Astrocyte (in vitro differentiated cells and primary cell): Measurements from ENCODE around the gene PIGX. TPM values are rescaled to one million over a fixed set of nuclear protein-coding genes. Genes with fewer than 3 reads are reported as not detected.

Experiments used
- DNase-seq: peaks from one replicate; pipeline ENCODE4 v3.0.0-alpha.2; 2010; ENCODE audit warnings: low read depth
- FAIRE-seq: peaks from 2 replicates; lab custom pipeline; 2011; peaks lifted over from hg19 to GRCh38; lab: Jason Lieb, UNC
- H2AFZ ChIP-seq: 2 replicates; pipeline ENCODE4 v1.6.0; 2012; ENCODE audit warnings: low read depth, low read length, inconsistent platforms
- H3K27ac ChIP-seq: 2 replicates; pipeline ENCODE4 v1.5.1; 2011; ENCODE audit warnings: low read depth, low read length, inconsistent platforms
- H3K27me3 ChIP-seq: 2 replicates; pipeline ENCODE4 v1.6.0; 2011; ENCODE audit warnings: low read length, inconsistent platforms; ENCODE audit not compliant: insufficient read depth
- H3K36me3 ChIP-seq: 2 replicates; pipeline ENCODE4 v1.5.1; 2011; ENCODE audit warnings: low read length, inconsistent platforms; ENCODE audit not compliant: insufficient read depth
- H3K4me1 ChIP-seq: 2 replicates; pipeline ENCODE4 v1.5.1; 2011; ENCODE audit warnings: low read length, inconsistent platforms; ENCODE audit not compliant: insufficient read depth
- H3K4me2 ChIP-seq: 2 replicates; pipeline ENCODE4 v1.6.0; 2012; ENCODE audit warnings: low read length, inconsistent platforms
- H3K4me3 ChIP-seq: 2 replicates; pipeline ENCODE4 v1.5.1; 2011; ENCODE audit warnings: low read depth, mild to moderate bottlenecking, low read length, inconsistent platforms; ENCODE audit not compliant: insufficient read depth
- H3K79me2 ChIP-seq: 2 replicates; pipeline ENCODE4 v1.6.0; 2012; ENCODE audit warnings: mild to moderate bottlenecking, low read length, inconsistent platforms; ENCODE audit not compliant: insufficient read depth
- H3K9ac ChIP-seq: 2 replicates; pipeline ENCODE4 v1.6.0; 2012; ENCODE audit warnings: mild to moderate bottlenecking, low read length, inconsistent platforms
- H3K9me3 ChIP-seq: 2 replicates; pipeline ENCODE4 v1.5.1; 2012; ENCODE audit warnings: low read depth, mild to moderate bottlenecking, low read length, inconsistent platforms; ENCODE audit not compliant: insufficient read depth
- H4K20me1 ChIP-seq: 2 replicates; pipeline ENCODE4 v1.6.0; 2012; ENCODE audit warnings: low read length, inconsistent platforms; ENCODE audit not compliant: insufficient read depth
- H3K27ac Mint-ChIP-seq: one replicate; pipeline ENCODE4 v1.8.0; 2021; ENCODE audit warnings: mild to moderate bottlenecking, mixed read lengths; ENCODE audit not compliant: unreplicated experiment
- H3K27me3 Mint-ChIP-seq: one replicate; pipeline ENCODE4 v1.8.0; 2021; ENCODE audit warnings: low read depth, mixed read lengths; ENCODE audit not compliant: unreplicated experiment
- H3K36me3 Mint-ChIP-seq: one replicate; pipeline ENCODE4 v1.8.0; 2021; ENCODE audit warnings: low read depth, mixed read lengths; ENCODE audit not compliant: unreplicated experiment
- H3K4me1 Mint-ChIP-seq: one replicate; pipeline ENCODE4 v1.8.0; 2021; ENCODE audit warnings: low read depth, mixed read lengths; ENCODE audit not compliant: unreplicated experiment
- H3K4me3 Mint-ChIP-seq: one replicate; pipeline ENCODE4 v1.8.0; 2021; ENCODE audit warnings: mild to moderate bottlenecking, moderate library complexity, mixed read lengths; ENCODE audit not compliant: unreplicated experiment
- H3K9me3 Mint-ChIP-seq: one replicate; pipeline ENCODE4 v1.8.0; 2021; ENCODE audit warnings: mild to moderate bottlenecking, mixed read lengths; ENCODE audit not compliant: unreplicated experiment
- EZH2 ChIP-seq: IDR thresholded peaks from 2 replicates; pipeline ENCODE4 v1.6.1; 2012; ENCODE audit warnings: mild to moderate bottlenecking, low read length, inconsistent platforms; ENCODE audit not compliant: insufficient read depth
- total RNA-seq: library from RNA; stranded (reverse); gene quantifications from 2 replicates; pipeline ENCODE4 v1.2.1, GENCODE V29; 2021
- TF ChIP-seq, protein P1 (sequence below): IDR thresholded peaks from 2 replicates; pipeline ENCODE4 v1.5.1; 2011; ENCODE audit warnings: low read depth, mild to moderate bottlenecking, inconsistent platforms, low read length, moderate library complexity; ENCODE audit not compliant: insufficient read depth

The PIGX gene
- total RNA-seq, 1 donor from 2014 or later, result 13.9 TPM

GRCh38 chr3:196739671-196740480 lies 27.7 kb downstream of the PIGX start, which contains the start of gene PAK2:
TSS of gene PAK2 (plus strand) at chr3:196739857. CDS start at chr3:196782647, 42,790 bp downstream.
- FAIRE-seq (no peak), DNase-seq (peak; percentile 61)
- peaks cover 7% of the 10 kb centered on the region for H3K36me3 Mint-ChIP-seq
- H3K36me3 ChIP-seq, result no peaks in the 10 kb centered on the region
- no peaks in the 10 kb centered on the region for H3K27me3 Mint-ChIP-seq
- peak within 1 kb of the TSS; percentile 100 for H3K4me3 Mint-ChIP-seq
- H2AFZ ChIP-seq, result peak within 1 kb of the TSS; percentile 59
- H3K9me3 Mint-ChIP-seq, result no peaks in the 10 kb centered on the region
- H4K20me1 ChIP-seq, result peaks cover 41% of the 10 kb centered on the region
- H3K79me2 ChIP-seq, result peaks cover 52% of the 10 kb centered on the region
- H3K4me1 ChIP-seq, result peaks cover 8% of the 10 kb centered on the region
- peak within 1 kb of the TSS; percentile 83 for H3K4me2 ChIP-seq
- H3K9ac ChIP-seq, result peak within 1 kb of the TSS; percentile 98
- peak within 1 kb of the TSS; percentile 95 for H3K27ac ChIP-seq
- TF ChIP-seq EZH2, result no peak
- TF ChIP-seq, protein P1, sequence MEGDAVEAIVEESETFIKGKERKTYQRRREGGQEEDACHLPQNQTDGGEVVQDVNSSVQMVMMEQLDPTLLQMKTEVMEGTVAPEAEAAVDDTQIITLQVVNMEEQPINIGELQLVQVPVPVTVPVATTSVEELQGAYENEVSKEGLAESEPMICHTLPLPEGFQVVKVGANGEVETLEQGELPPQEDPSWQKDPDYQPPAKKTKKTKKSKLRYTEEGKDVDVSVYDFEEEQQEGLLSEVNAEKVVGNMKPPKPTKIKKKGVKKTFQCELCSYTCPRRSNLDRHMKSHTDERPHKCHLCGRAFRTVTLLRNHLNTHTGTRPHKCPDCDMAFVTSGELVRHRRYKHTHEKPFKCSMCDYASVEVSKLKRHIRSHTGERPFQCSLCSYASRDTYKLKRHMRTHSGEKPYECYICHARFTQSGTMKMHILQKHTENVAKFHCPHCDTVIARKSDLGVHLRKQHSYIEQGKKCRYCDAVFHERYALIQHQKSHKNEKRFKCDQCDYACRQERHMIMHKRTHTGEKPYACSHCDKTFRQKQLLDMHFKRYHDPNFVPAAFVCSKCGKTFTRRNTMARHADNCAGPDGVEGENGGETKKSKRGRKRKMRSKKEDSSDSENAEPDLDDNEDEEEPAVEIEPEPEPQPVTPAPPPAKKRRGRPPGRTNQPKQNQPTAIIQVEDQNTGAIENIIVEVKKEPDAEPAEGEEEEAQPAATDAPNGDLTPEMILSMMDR, result no peak
- H3K27ac Mint-ChIP-seq, result peak within 1 kb of the TSS; percentile 99
- H3K4me1 Mint-ChIP-seq, result peaks cover 3% of the 10 kb centered on the region
- H3K4me3 ChIP-seq, result peak within 1 kb of the TSS; percentile 98
- H3K27me3 ChIP-seq, result no peaks in the 10 kb centered on the region
- no peaks in the 10 kb centered on the region for H3K9me3 ChIP-seq

DNA sequence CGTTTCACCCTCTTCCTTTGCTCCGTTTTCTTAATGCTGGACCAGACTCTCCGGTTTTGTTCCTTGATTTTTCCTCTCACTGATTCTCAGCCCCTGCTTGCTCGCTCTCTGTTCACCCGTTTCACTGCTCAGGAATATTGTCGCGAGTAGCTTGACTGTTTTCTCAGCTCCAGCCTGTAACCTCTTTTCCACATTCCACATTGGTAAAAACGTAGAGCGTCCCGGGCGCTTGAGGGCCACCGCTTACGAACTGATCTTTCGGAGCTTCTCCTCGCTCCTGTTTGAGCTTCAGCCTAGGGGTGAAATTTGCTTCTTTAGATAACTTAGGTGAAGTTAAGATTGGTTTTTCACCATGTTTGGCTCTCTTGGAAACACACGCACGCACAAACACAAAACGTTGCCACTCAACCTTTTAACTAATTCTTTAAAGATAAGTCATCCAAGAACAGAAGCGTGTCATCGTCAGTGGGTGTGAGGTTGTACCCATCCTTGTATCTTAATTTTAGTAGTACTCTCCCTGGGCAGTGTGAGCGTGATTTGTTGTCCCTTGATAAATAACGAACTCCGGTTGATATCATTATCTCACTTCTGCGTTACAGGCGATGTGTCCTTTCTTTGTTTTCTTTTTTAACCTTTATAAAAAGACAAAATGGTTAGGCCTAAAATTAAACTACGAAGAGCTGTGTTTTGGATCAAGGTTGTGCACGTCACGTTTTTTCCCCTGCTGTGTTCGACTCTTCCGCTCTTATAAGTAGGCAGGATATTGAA lies 28.5 kb downstream of the PIGX start:
- peaks cover 5% of the 10 kb centered on the region for H3K36me3 Mint-ChIP-seq
- FAIRE-seq, result peak; percentile 20
- Histone ChIP-seq H3K4me2 (peak overlapping the region; percentile 83), H3K9ac (peak overlapping the region; percentile 98), H3K4me3 (peak overlapping the region; percentile 98), H2AFZ (peak overlapping the region; percentile 59), H3K79me2 (peaks cover 60% of the 10 kb centered on the region), H3K4me1 (peaks cover 8% of the 10 kb centered on the region), H4K20me1 (peaks cover 48% of the 10 kb centered on the region), H3K36me3 (no peaks in the 10 kb centered on the region), H3K27ac (peak overlapping the region; percentile 95), H3K9me3 (no peaks in the 10 kb centered on the region), H3K27me3 (no peaks in the 10 kb centered on the region)
- TF ChIP-seq EZH2, result no peak
- TF ChIP-seq, protein P1, result no peak
- H3K27me3 Mint-ChIP-seq, result no peaks in the 10 kb centered on the region
- H3K4me3 Mint-ChIP-seq, result peak overlapping the region; percentile 100
- peak; percentile 48 for DNase-seq
- H3K27ac Mint-ChIP-seq, result peak overlapping the region; percentile 99
- H3K4me1 Mint-ChIP-seq, result peaks cover 3% of the 10 kb centered on the region
- H3K9me3 Mint-ChIP-seq, result no peaks in the 10 kb centered on the region
